Measurements from ENCODE around the gene SALL2. TPM values are rescaled to one million over a fixed set of nuclear protein-coding genes. Genes with fewer than 3 reads are reported as not detected.

SALL2 gene
- total RNA-seq, 1 donor from 2014 or later: 75.8 TPM

DNA sequence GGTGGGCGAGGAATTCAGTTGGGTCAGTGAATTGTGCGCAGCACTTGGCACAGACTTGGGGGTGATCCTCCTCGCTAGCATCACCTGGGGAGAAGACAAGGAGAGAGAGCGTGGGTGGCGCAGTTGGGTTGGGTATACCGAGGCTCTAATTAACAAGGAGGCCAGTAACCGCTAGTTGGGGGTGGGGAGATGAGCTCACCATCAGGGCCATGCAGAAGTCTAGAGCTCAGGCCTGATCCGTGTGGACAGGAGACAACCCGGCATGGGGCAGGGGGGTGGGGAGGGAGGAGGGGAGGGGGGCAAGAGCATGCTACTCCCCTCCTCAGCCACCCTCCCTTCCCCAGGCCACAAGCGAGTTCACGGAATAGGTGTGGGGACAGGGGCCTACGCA, 580 bp downstream of the SALL2 start:
- Mint-ChIP-seq H3K36me3 (peaks cover 17% of the 10 kb centered on the region), H3K27ac (peak overlapping the region; percentile 65), H3K4me1 (ENCODE audit: unreplicated experiment) (peaks cover 25% of the 10 kb centered on the region), H3K4me3 (peak overlapping the region; percentile 96), H3K9me3 (no peaks in the 10 kb centered on the region), H3K27me3 (no peaks in the 10 kb centered on the region)
- TF ChIP-seq, protein P1, sequence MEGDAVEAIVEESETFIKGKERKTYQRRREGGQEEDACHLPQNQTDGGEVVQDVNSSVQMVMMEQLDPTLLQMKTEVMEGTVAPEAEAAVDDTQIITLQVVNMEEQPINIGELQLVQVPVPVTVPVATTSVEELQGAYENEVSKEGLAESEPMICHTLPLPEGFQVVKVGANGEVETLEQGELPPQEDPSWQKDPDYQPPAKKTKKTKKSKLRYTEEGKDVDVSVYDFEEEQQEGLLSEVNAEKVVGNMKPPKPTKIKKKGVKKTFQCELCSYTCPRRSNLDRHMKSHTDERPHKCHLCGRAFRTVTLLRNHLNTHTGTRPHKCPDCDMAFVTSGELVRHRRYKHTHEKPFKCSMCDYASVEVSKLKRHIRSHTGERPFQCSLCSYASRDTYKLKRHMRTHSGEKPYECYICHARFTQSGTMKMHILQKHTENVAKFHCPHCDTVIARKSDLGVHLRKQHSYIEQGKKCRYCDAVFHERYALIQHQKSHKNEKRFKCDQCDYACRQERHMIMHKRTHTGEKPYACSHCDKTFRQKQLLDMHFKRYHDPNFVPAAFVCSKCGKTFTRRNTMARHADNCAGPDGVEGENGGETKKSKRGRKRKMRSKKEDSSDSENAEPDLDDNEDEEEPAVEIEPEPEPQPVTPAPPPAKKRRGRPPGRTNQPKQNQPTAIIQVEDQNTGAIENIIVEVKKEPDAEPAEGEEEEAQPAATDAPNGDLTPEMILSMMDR (conservative IDR thresholded peaks at IDR 0.05): no peak
- DNase-seq (ENCODE audit: extremely low spot score, unreplicated experiment): no peak

DNA sequence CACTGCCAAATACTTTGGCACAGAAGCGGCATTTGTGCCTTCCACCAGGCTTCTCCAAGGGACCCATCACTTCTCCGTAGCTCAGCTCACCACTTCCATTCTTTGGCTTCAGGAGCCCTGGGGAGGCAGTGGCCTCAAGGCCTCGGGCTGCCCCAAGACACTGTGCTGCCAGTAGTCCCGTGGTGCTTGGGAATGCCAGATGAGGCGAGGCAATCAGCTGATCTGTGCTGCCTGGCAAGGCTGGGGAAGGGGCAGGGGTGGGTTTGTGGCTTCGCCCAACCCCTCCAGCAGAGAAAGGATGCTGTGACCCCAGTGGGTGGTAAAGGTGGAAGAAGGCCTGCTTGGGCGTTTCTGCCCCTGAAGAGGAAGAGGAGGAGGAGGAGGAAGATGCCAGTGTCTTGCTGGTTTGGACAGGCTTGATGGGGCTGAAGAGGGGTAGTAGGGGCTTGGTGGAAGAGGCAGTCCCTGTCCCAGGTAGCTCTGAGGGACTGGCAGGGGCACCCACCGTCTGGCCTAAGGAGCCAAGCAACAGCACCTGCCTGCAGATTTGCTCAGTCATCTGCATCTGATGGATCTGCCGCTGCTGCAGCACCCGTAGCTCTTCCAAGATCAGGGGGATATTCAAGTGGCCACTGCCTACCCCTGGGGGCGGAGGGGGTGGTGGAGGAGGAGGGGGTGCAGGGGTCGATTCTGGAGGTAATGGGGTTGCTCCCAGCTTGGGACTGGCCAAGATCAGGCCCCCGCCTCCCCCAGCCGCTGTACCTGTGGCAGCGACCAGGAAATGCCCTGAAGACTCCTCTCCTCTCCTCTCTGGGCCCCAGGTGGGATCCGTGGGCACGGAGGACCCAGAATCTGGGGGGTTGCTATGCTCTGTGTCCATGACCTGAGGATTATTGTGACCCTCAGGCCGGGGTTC, 1.3 kb downstream of the SALL2 start:
- TF ChIP-seq, protein P1 (conservative IDR thresholded peaks at IDR 0.05): no peak
- Mint-ChIP-seq H3K27ac (peak overlapping the region; percentile 65), H3K36me3 (peaks cover 17% of the 10 kb centered on the region), H3K4me1 (ENCODE audit: unreplicated experiment) (peaks cover 25% of the 10 kb centered on the region), H3K27me3 (no peaks in the 10 kb centered on the region), H3K4me3 (peak overlapping the region; percentile 96), H3K9me3 (no peaks in the 10 kb centered on the region)
- DNase-seq (ENCODE audit: extremely low spot score, unreplicated experiment): no peak

DNA sequence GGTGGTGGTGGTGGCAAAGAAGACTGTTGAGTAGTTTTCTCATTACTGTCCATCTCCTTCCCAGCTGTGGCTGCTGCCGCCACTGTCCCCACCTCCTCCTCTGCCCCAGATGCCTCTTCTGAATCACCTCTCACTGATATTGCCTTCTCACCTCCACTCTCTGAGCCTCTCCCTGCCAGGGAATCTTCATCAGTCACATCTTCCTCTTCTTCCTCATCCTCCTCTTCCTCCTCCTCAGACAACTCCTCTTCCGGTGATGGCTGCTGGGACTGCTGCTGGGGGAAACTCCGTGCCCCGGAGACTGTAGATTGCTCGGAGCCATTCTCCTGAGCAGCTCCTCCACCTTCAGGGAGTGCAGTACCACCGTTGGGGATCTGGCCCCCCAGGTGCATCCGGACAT, 2.9 kb downstream of the SALL2 start:
- TF ChIP-seq, protein P1 (conservative IDR thresholded peaks at IDR 0.05): no peak
- Mint-ChIP-seq H3K4me1 (ENCODE audit: unreplicated experiment) (peaks cover 19% of the 10 kb centered on the region), H3K9me3 (no peaks in the 10 kb centered on the region), H3K36me3 (peaks cover 17% of the 10 kb centered on the region), H3K27ac (no peak overlapping the region), H3K4me3 (no peak overlapping the region), H3K27me3 (no peaks in the 10 kb centered on the region)
- no peak for DNase-seq (ENCODE audit: extremely low spot score, unreplicated experiment)

DNA sequence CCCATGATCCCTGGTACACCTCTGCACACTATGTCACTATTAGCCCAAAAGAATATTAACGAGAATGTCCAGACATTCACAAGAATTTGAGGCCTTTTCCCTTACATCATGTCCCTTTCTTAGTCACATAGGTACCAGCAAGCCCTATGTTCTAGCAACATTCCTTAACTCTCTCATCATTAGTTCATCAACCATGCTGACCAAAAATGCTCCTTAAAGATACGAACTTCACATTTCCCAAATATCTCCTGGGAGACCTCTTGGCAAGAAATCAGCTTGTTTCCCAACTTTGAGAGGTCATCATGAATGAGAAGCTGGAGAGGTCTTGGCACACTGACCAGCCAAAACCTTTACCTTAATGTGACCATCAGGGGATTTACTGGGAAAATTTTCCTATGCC, 4.6 kb downstream of the SALL2 start:
- H3K9me3 Mint-ChIP-seq: no peaks in the 10 kb centered on the region
- no peak overlapping the region for H3K4me3 Mint-ChIP-seq
- H3K36me3 Mint-ChIP-seq: peaks cover 17% of the 10 kb centered on the region
- DNase-seq (ENCODE audit: extremely low spot score, unreplicated experiment): no peak
- no peaks in the 10 kb centered on the region for H3K27me3 Mint-ChIP-seq
- peaks cover 13% of the 10 kb centered on the region for H3K4me1 Mint-ChIP-seq (ENCODE audit: unreplicated experiment)
- no peak overlapping the region for H3K27ac Mint-ChIP-seq
- TF ChIP-seq, protein P1 (conservative IDR thresholded peaks at IDR 0.05): no peak

DNA sequence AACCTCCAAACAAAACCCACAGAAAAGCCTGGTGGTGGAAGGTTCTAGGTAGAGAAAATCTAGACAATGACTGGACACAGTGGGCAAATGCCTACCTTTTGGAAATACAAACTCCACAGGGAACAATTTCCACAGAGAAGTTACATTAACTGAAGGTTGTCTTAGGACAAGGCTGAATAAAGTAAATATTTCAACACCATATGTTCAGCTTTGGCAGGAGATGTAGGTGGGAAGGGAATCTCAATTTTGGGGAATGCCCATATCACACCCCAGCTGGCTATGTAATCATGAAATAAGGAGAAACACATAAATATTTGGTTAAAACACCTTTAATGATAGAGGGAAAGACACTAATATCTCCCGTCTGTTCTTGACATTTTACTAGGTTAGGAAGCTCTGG, 5.4 kb downstream of the SALL2 start:
- Mint-ChIP-seq H3K36me3 (peaks cover 17% of the 10 kb centered on the region), H3K27me3 (no peaks in the 10 kb centered on the region), H3K4me3 (no peak overlapping the region), H3K9me3 (no peaks in the 10 kb centered on the region), H3K4me1 (ENCODE audit: unreplicated experiment) (peaks cover 13% of the 10 kb centered on the region), H3K27ac (no peak overlapping the region)
- TF ChIP-seq, protein P1 (conservative IDR thresholded peaks at IDR 0.05): no peak
- DNase-seq (ENCODE audit: extremely low spot score, unreplicated experiment): no peak
